WI38 (cell line): Measurements from ENCODE around the gene UVSSA.

Source experiments
- H3K4me3 ChIP-seq: 2 replicates; pipeline ENCODE4 v1.5.1; 2011; ENCODE audit warnings: low read depth, mild to moderate bottlenecking, control low read depth, low read length
- CTCF ChIP-seq: IDR thresholded peaks from 2 replicates; pipeline ENCODE4 v1.5.1; 2012; ENCODE audit warnings: low read depth, mild to moderate bottlenecking, control low read depth, low read length

UVSSA gene

GRCh38 chr4:1379801-1380331 lies 32.9 kb downstream of the UVSSA start:
- H3K4me3 ChIP-seq, result no peak overlapping the region
- no peak for TF ChIP-seq CTCF

GRCh38 chr4:1380368-1381151 lies 33.6 kb downstream of the UVSSA start:
- TF ChIP-seq CTCF, result no peak
- no peak overlapping the region for H3K4me3 ChIP-seq

GRCh38 chr4:1381181-1381621 lies 34.2 kb downstream of the UVSSA start:
- no peak for TF ChIP-seq CTCF
- no peak overlapping the region for H3K4me3 ChIP-seq

GRCh38 chr4:1381944-1382541 lies 35.0 kb downstream of the UVSSA start:
- H3K4me3 ChIP-seq, result no peak overlapping the region
- no peak for TF ChIP-seq CTCF

- TF ChIP-seq CTCF, result no peak
- no peak overlapping the region for H3K4me3 ChIP-seq
Observed at GRCh38 chr4:1382776-1383727, 36.0 kb downstream of the UVSSA start.

- H3K4me3 ChIP-seq, result no peak overlapping the region
- no peak for TF ChIP-seq CTCF
Observed at GRCh38 chr4:1383728-1384591, 37.0 kb downstream of the UVSSA start.
